ENCODE results near the gene FAM3A.

DNA sequence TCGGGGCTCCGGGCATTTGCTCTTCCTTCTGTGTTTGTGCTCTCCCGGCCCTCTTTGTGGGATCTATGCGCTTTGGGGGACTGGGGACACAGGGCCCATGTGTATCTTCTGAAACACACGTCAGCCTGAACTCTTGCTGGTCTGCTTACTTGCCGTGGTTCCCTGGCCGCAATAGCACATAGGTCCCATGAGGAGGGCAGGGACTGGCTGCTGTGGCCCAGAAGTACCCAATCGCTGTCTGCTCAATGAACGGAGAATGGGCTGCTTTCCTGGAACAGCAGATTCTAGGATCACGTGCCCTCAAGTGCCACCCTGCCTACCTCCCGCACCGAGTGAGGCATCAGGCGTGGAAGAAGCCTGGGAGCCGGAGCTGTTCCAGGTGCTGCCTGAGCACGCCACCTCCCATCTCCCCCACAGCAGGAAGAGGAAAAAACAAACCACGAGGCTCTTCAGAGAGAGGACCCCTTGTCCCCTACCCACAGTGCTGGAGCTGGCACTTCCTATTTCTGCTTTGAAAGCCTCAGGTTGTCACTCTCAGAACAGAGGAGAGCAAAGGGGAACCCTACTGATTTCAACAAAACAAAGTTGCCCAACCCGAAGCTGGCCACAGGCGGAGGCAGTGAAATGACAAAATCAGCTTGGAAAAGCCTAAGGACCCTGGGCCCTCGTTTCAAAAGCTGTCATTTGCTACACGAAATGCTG lies 26.8 kb upstream of the FAM3A start:
- TF ChIP-seq, protein P1, sequence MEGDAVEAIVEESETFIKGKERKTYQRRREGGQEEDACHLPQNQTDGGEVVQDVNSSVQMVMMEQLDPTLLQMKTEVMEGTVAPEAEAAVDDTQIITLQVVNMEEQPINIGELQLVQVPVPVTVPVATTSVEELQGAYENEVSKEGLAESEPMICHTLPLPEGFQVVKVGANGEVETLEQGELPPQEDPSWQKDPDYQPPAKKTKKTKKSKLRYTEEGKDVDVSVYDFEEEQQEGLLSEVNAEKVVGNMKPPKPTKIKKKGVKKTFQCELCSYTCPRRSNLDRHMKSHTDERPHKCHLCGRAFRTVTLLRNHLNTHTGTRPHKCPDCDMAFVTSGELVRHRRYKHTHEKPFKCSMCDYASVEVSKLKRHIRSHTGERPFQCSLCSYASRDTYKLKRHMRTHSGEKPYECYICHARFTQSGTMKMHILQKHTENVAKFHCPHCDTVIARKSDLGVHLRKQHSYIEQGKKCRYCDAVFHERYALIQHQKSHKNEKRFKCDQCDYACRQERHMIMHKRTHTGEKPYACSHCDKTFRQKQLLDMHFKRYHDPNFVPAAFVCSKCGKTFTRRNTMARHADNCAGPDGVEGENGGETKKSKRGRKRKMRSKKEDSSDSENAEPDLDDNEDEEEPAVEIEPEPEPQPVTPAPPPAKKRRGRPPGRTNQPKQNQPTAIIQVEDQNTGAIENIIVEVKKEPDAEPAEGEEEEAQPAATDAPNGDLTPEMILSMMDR (conservative IDR thresholded peaks at IDR 0.05; ENCODE audit: low read length), result no peak
- no peak for TF ChIP-seq EZH2phosphoT487 (IDR thresholded peaks at IDR 0.05; ENCODE audit: borderline replicate concordance)

Data from Loucy (cell line).